PC-9 (cell line): Measurements from ENCODE around the gene MCM5. TPM values are rescaled to one million over a fixed set of nuclear protein-coding genes. Genes with fewer than 3 reads are reported as not detected.

Experiments
- BruUV-seq: library from RNA; stranded (reverse); fragments of 400-500 nt; replicated peaks from 2 replicates; lab custom pipeline; 2021; lab: Mats Ljungman, UMichigan
- CTCF ChIA-PET: fragments of 300-600 bp; sonication (Branson Sonifier 250); formaldehyde crosslinking; loops from one replicate; lab custom pipeline; 2022; ENCODE audit warnings: antibody characterized with exemption; lab: Charles Lee
- POLR2A ChIA-PET: fragments of 300-600 bp; sonication (Branson Sonifier 250); formaldehyde crosslinking; loops from one replicate; lab custom pipeline; 2022; ENCODE audit warnings: antibody characterized with exemption; ENCODE audit not compliant: unreplicated experiment; lab: Charles Lee
- DNase-seq, 2 experiments: peaks; one replicate each; pipeline versions ENCODE4 v3.0.0 to v3.0.0-alpha.2; 2015 to 2022; ENCODE audit warnings: mixed read lengths in 1 of 2
- H2AFZ ChIP-seq: fragments of 200-600 bp; sonication (generic); 2 replicates; pipeline ENCODE4 v1.8.1; 2017; ENCODE audit warnings: antibody characterized with exemption
- H3F3A ChIP-seq: fragments of 200-600 bp; sonication (generic); 2 replicates; pipeline ENCODE4 v1.8.1; 2017; ENCODE audit warnings: antibody characterized with exemption, mild to moderate bottlenecking, low read depth; ENCODE audit not compliant: insufficient read depth
- H3K27ac ChIP-seq: fragments of 200-600 bp; sonication (generic); 2 replicates; pipeline ENCODE4 v1.6.1; 2016; ENCODE audit warnings: mixed run types
- H3K27me3 ChIP-seq: fragments of 200-600 bp; sonication (generic); 2 replicates; pipeline ENCODE4 v1.6.1; 2016; ENCODE audit warnings: low read depth, mixed run types; ENCODE audit not compliant: insufficient read depth
- H3K36me3 ChIP-seq: fragments of 200-600 bp; sonication (generic); 2 replicates; pipeline ENCODE4 v1.6.1; 2016; ENCODE audit warnings: low read depth, mixed run types
- H3K4me1 ChIP-seq: fragments of 200-600 bp; sonication (generic); replicated peaks from 2 replicates; pipeline ENCODE4 v1.6.1; 2016; ENCODE audit warnings: mixed run types; ENCODE audit not compliant: insufficient read depth
- H3K4me2 ChIP-seq: fragments of 200-600 bp; sonication (generic); 2 replicates; pipeline ENCODE4 v1.6.1; 2017; ENCODE audit warnings: mixed run types
- H3K4me3 ChIP-seq: fragments of 200-600 bp; sonication (generic); 2 replicates; pipeline ENCODE4 v1.6.1; 2016; ENCODE audit warnings: mixed run types
- H3K79me2 ChIP-seq: fragments of 200-600 bp; sonication (generic); 2 replicates; pipeline ENCODE4 v1.6.1; 2017; ENCODE audit warnings: low read depth, mixed run types
- H3K9me2 ChIP-seq: fragments of 200-600 bp; sonication (generic); 2 replicates; pipeline ENCODE4 v1.8.1; 2017; ENCODE audit warnings: mild to moderate bottlenecking; ENCODE audit not compliant: insufficient read depth
- H3K9me3 ChIP-seq: fragments of 200-600 bp; sonication (generic); 2 replicates; pipeline ENCODE4 v1.8.1; 2016; ENCODE audit warnings: low read depth; ENCODE audit not compliant: insufficient read depth
- H4K20me1 ChIP-seq: fragments of 200-600 bp; sonication (generic); 2 replicates; pipeline ENCODE4 v1.8.1; 2017; ENCODE audit not compliant: insufficient read depth
- CTCF ChIP-seq: fragments of 200-600 bp; sonication (generic); conservative IDR thresholded peaks from 2 replicates; pipeline ENCODE4 v1.6.1; 2017; ENCODE audit warnings: mixed run types, antibody characterized with exemption, mild to moderate bottlenecking, moderate library complexity
- EZH2 ChIP-seq: fragments of 200-600 bp; sonication (generic); IDR thresholded peaks from 2 replicates; pipeline ENCODE4 v1.8.0; 2017; ENCODE audit warnings: antibody characterized with exemption, low read depth
- intact Hi-C: fragments of 100-400 bp; cut with micrococcal nuclease; formaldehyde crosslinking; loops from one replicate; pipeline ENCODE4 v1.10.0; 2022; ENCODE audit not compliant: unreplicated experiment
- total RNA-seq: library from RNA; stranded (reverse); gene quantifications from 2 replicates; pipeline ENCODE4 v1.2.3, GENCODE V29; 2021

Gene MCM5
- total RNA-seq, 1 experiment from 2014 or later, result 115 TPM

DNA sequence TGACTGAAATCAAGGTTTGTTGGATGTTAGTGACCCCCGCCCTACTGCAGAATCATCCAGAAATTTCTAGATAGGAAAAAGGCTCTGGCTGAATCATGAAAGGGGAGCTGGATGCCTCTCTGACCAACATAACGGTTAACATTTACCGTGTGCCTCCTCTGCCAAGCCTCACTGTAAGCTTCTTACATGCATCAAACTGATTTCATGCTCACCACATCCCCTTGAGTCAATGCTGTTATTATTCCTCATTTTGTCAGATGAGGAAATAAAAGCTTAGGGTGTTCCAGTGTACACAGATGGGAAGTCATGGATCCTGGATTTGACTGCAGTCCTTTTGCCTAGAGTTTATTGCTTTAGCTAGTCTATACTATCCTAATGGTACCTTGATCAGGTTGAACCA, 24.9 kb upstream of the MCM5 start:
- Histone ChIP-seq H2AFZ (no peak overlapping the region), H3F3A (peaks cover 55% of the 10 kb centered on the region), H3K4me3 (no peak overlapping the region), H3K9me2 (no peaks in the 10 kb centered on the region), H3K27ac (no peak overlapping the region), H3K9me3 (no peaks in the 10 kb centered on the region), H3K4me2 (no peak overlapping the region), H3K79me2 (no peaks in the 10 kb centered on the region), H4K20me1 (no peaks in the 10 kb centered on the region), H3K27me3 (no peaks in the 10 kb centered on the region), H3K36me3 (no peaks in the 10 kb centered on the region), H3K4me1 (peaks cover 62% of the 10 kb centered on the region)
- intact Hi-C loops, result loop anchor here (10.0 kb wide), 2 partner anchors 70 to 680 kb away; no protein-coding TSS in a partner anchor
- ChIA-PET CTCF (interaction anchor here (0.6 to 0.7 kb wide), 2 partner anchors 27 to 216 kb away, joined by 3 read pairs; no protein-coding TSS in a partner anchor), POLR2A (interaction anchor here (0.7 kb wide), 1 partner anchor 429 kb away, joined by 4 read pairs; no protein-coding TSS in a partner anchor)
- no TSS peak for BruUV-seq
- no peak for DNase-seq
- no peak for TF ChIP-seq CTCF

DNA sequence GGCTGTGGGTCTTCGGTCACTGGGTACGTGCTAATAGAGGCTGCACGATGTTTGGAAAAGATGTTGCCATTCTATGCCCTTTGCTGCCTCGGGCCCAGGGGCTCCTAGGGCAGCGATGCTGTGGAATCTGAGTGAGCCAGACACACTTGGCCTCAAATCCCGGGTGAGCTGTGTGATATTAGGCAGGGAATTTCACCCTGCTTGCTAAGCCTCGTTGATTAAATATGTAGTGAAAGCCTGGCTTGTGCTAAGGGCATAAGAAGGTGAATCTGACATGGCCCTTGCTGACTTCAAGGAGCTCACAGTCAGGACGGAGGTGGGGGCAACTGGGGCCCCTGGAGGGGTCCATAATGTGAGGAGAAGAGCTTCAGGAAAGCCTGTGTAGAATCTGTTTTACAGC, 24.4 kb upstream of the MCM5 start:
- Histone ChIP-seq H3K9me2 (no peaks in the 10 kb centered on the region), H3K36me3 (no peaks in the 10 kb centered on the region), H3K27ac (no peak overlapping the region; the same call in 1 of the 2 replicates), H2AFZ (no peak overlapping the region), H3K4me1 (peaks cover 67% of the 10 kb centered on the region), H3K4me3 (no peak overlapping the region), H3F3A (peaks cover 58% of the 10 kb centered on the region), H4K20me1 (no peaks in the 10 kb centered on the region), H3K79me2 (no peaks in the 10 kb centered on the region), H3K27me3 (no peaks in the 10 kb centered on the region), H3K4me2 (no peak overlapping the region), H3K9me3 (no peaks in the 10 kb centered on the region)
- no peak for DNase-seq
- intact Hi-C loops, result loop anchor here (10.0 kb wide), 2 partner anchors 71 to 679 kb away; no protein-coding TSS in a partner anchor
- TF ChIP-seq EZH2 (no peak), CTCF (no peak)
- no TSS peak for BruUV-seq
- CTCF ChIA-PET, result interaction anchor here (0.6 to 0.7 kb wide), 2 partner anchors 27 to 215 kb away, joined by 3 read pairs; no protein-coding TSS in a partner anchor
- POLR2A ChIA-PET, result interaction anchor here (0.7 kb wide), 1 partner anchor 429 kb away, joined by 4 read pairs; no protein-coding TSS in a partner anchor

DNA sequence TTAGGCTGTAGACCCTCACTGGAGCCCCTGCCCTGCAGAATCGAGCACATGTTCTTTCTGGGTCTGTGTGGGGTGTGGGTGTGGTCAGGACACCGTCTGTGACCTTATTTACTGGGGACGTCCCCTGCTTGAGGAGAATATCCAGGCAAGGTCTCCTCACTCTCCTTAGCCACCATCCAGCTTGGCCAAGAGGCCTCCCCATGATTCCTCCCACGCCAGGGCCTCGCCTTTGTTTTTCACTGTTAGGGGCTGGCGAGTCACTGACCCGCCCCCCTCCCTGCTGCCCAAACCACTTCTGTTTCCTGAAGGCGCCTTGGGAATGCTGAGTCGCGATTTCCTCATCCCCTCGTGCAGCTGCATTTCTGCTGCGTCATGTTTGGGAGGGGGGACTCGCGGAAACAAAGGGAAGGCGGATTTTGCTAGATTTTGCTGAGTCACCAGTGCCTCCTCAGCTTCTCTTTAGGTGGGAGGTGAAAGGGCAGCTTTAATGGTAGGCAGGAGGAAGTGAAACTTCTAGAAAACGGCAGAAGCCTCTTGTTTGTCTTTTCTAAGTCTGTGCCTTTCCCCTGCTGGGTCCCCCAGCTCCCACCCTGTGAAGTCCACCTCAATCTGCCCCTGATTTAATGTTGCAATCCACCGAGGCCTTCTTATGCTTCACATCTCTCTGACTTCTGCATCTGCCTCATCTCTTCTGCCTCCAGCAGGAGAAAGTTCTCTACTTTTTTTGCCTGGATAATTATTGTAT, 23.0 kb upstream of the MCM5 start:
- BruUV-seq, result no TSS peak
- no peaks in the 10 kb centered on the region for H3K79me2 ChIP-seq
- H3K27me3 ChIP-seq, result no peaks in the 10 kb centered on the region
- H4K20me1 ChIP-seq, result no peaks in the 10 kb centered on the region
- H3K36me3 ChIP-seq, result no peaks in the 10 kb centered on the region
- no peak overlapping the region for H3K4me3 ChIP-seq
- H2AFZ ChIP-seq, result no peak overlapping the region; the same call in 1 of the 2 replicates
- peak overlapping the region; percentile 57 for H3K4me2 ChIP-seq
- H3K4me1 ChIP-seq, result peaks cover 76% of the 10 kb centered on the region
- peaks cover 56% of the 10 kb centered on the region for H3F3A ChIP-seq
- no peaks in the 10 kb centered on the region for H3K9me3 ChIP-seq
- TF ChIP-seq EZH2 (no peak), CTCF (no peak)
- ChIA-PET POLR2A (interaction anchor here (0.6 to 0.7 kb wide), 3 partner anchors 77 to 952 kb away, joined by 3 to 7 read pairs (median 4); partner anchors contain the start of gene TOM1), CTCF (interaction anchor here (0.7 kb wide), 1 partner anchor 242 kb away, joined by 5 read pairs; no protein-coding TSS in a partner anchor)
- no peaks in the 10 kb centered on the region for H3K9me2 ChIP-seq
- DNase-seq, result peak; percentile 92 to 98
- H3K27ac ChIP-seq, result peak overlapping the region; percentile 84
- intact Hi-C loops, result loop anchor here (2.0 to 10.0 kb wide), 3 partner anchors 18 to 678 kb away; no protein-coding TSS in a partner anchor
